CD4-positive, alpha-beta T cell treated with Interleukin-4 for 1 hour (primary cell): ENCODE data around the gene BRPF1.

Source experiments
- DNase-seq, 2 donors: peaks; one replicate each; pipeline ENCODE4 v3.0.0-alpha.2; 2020 to 2022

BRPF1 gene

GRCh38 chr3:9731206-9732079, at the start of gene BRPF1:
Gene BRPF1, plus strand, starts transcription at chr3:9731735. Its CDS starts 2,406 bp downstream, at chr3:9734141.
- peak; percentile 100 for DNase-seq

GRCh38 chr3:9682096-9682495, 49.4 kb upstream of the BRPF1 start:
- no peak for DNase-seq

GRCh38 chr3:9683426-9683825, 48.1 kb upstream of the BRPF1 start:
- no peak for DNase-seq

GRCh38 chr3:9685216-9686049, 46.1 kb upstream of the BRPF1 start:
- DNase-seq: no peak

GRCh38 chr3:9686050-9686550, 45.4 kb upstream of the BRPF1 start:
- DNase-seq: no peak

- no peak for DNase-seq
Observed at GRCh38 chr3:9686703-9687102, 44.8 kb upstream of the BRPF1 start.

- DNase-seq: no peak
Observed at GRCh38 chr3:9687514-9687913, 44.0 kb upstream of the BRPF1 start.

- DNase-seq: no peak
Observed at GRCh38 chr3:9688961-9689360, 42.6 kb upstream of the BRPF1 start.

GRCh38 chr3:9689757-9690156, 41.8 kb upstream of the BRPF1 start:
- no peak for DNase-seq

GRCh38 chr3:9690451-9691450, 40.8 kb upstream of the BRPF1 start:
- peak in 1 of 2 donors; percentile 13 for DNase-seq

GRCh38 chr3:9691636-9692035, 39.9 kb upstream of the BRPF1 start:
- no peak for DNase-seq

GRCh38 chr3:9692416-9692815, 39.1 kb upstream of the BRPF1 start:
- DNase-seq: no peak

- DNase-seq: no peak
Observed at GRCh38 chr3:9695345-9695744, 36.2 kb upstream of the BRPF1 start.

GRCh38 chr3:9695746-9696145, 35.8 kb upstream of the BRPF1 start:
- no peak for DNase-seq

GRCh38 chr3:9696480-9697220, 34.9 kb upstream of the BRPF1 start:
- DNase-seq: no peak

- no peak for DNase-seq
Observed at GRCh38 chr3:9697892-9698291, 33.6 kb upstream of the BRPF1 start.

- no peak for DNase-seq
Observed at GRCh38 chr3:9698293-9698692, 33.2 kb upstream of the BRPF1 start.

GRCh38 chr3:9700536-9700935, 31.0 kb upstream of the BRPF1 start:
- DNase-seq: no peak

- no peak for DNase-seq
Observed at GRCh38 chr3:9701006-9701405, 30.5 kb upstream of the BRPF1 start.

GRCh38 chr3:9701711-9702110, 29.8 kb upstream of the BRPF1 start:
- no peak for DNase-seq

GRCh38 chr3:9703240-9703639, 28.3 kb upstream of the BRPF1 start:
- DNase-seq: no peak
